NCI-H774 (cell line): Measurements from ENCODE around the gene CD300H.
A peak's percentile ranks its signal among the peaks of the same experiment; 100 is the strongest.

Experiments
- DNase-seq: peaks from one replicate; lab custom pipeline; 2025; lab: John Stamatoyannopoulos, UW

Gene CD300H

GRCh38 chr17:74549343-74549742 is 18.0 kb downstream of the CD300H start:
- DNase-seq: no peak

- DNase-seq: peak; percentile 23
Measured at GRCh38 chr17:74547736-74548135, 19.6 kb downstream of the CD300H start.

- DNase-seq: no peak
Measured at GRCh38 chr17:74547264-74547663, 20.0 kb downstream of the CD300H start.

GRCh38 chr17:74546586-74546985 is 20.7 kb downstream of the CD300H start:
- no peak for DNase-seq

GRCh38 chr17:74545843-74546230 is 21.5 kb downstream of the CD300H start, which contains the start of gene CD300C:
Gene CD300C (minus strand): TSS chr17:74546115. CDS start chr17:74545782, 333 bp downstream.
- DNase-seq: no peak

- no peak for DNase-seq
Measured at GRCh38 chr17:74544991-74545842, 22.1 kb downstream of the CD300H start.

- no peak for DNase-seq
Measured at GRCh38 chr17:74543891-74544760, 23.2 kb downstream of the CD300H start.

- no peak for DNase-seq
Measured at GRCh38 chr17:74543406-74543805, 23.9 kb downstream of the CD300H start.

GRCh38 chr17:74542727-74543383 is 24.5 kb downstream of the CD300H start:
- no peak for DNase-seq

- DNase-seq: no peak
Measured at GRCh38 chr17:74542166-74542565, 25.1 kb downstream of the CD300H start.

- DNase-seq: no peak
Measured at GRCh38 chr17:74541176-74542111, 25.9 kb downstream of the CD300H start.

- no peak for DNase-seq
Measured at GRCh38 chr17:74539281-74539820, 28.0 kb downstream of the CD300H start.

GRCh38 chr17:74536890-74537289 is 30.4 kb downstream of the CD300H start:
- no peak for DNase-seq

- peak; percentile 51 for DNase-seq
Measured at GRCh38 chr17:74532115-74532514, 35.2 kb downstream of the CD300H start.

- DNase-seq: no peak
Measured at GRCh38 chr17:74531231-74531761, 36.0 kb downstream of the CD300H start, which contains the start of gene CD300LB. Gene CD300LB (minus strand): TSS chr17:74531475. CDS start chr17:74531350, 125 bp downstream.

GRCh38 chr17:74530831-74531150 is 36.5 kb downstream of the CD300H start:
- no peak for DNase-seq

- no peak for DNase-seq
Measured at GRCh38 chr17:74529243-74529642, 38.1 kb downstream of the CD300H start.

GRCh38 chr17:74528491-74529199 is 38.7 kb downstream of the CD300H start:
- DNase-seq: no peak

- DNase-seq: no peak
Measured at GRCh38 chr17:74527756-74528155, 39.6 kb downstream of the CD300H start.

- no peak for DNase-seq
Measured at GRCh38 chr17:74527081-74527480, 40.2 kb downstream of the CD300H start.
